Measurements from ENCODE around the gene GNAI2.

GRCh38 chr3:50299638-50299928 is 63.6 kb downstream of the GNAI2 start:
- TF ChIP-seq CTCF (IDR thresholded peaks at IDR 0.05; ENCODE audit: extremely low read depth in 1 of 2, insufficient read depth in 1 of 2, low read depth in 1 of 2, low read length in 2 of 2) (no peak), EZH2 (IDR thresholded peaks at IDR 0.05; ENCODE audit: borderline replicate concordance, low read depth, low read length, severe bottlenecking) (no peak), POLR2A (IDR thresholded peaks at IDR 0.05; ENCODE audit: low read depth, low read length) (no peak), JUN (IDR thresholded peaks at IDR 0.05; ENCODE audit: borderline replicate concordance, insufficient read depth, insufficient read length, low read depth) (no peak), MYC (IDR thresholded peaks at IDR 0.05; ENCODE audit: low read depth, low read length) (no peak), MAX (IDR thresholded peaks at IDR 0.05; ENCODE audit: insufficient read depth, insufficient read length) (no peak), GATA2 (IDR thresholded peaks at IDR 0.05; ENCODE audit: insufficient read depth, insufficient read length, low read depth, low read length) (peak; percentile 7)

Data from endothelial cell of umbilical vein (primary cell).